GF-D8 (cell line): ENCODE measurements around the gene GAS6.

ENCODE experiments used
- DNase-seq: peaks from one replicate; lab custom pipeline; 2025; lab: John Stamatoyannopoulos, UW

The GAS6 gene

GRCh38 chr13:113819731-113820715 is 43.9 kb downstream of the GAS6 start:
- DNase-seq: no peak

GRCh38 chr13:113819341-113819730 is 44.5 kb downstream of the GAS6 start:
- no peak for DNase-seq

- no peak for DNase-seq
Observed at GRCh38 chr13:113818700-113819295, 45.1 kb downstream of the GAS6 start.

DNA sequence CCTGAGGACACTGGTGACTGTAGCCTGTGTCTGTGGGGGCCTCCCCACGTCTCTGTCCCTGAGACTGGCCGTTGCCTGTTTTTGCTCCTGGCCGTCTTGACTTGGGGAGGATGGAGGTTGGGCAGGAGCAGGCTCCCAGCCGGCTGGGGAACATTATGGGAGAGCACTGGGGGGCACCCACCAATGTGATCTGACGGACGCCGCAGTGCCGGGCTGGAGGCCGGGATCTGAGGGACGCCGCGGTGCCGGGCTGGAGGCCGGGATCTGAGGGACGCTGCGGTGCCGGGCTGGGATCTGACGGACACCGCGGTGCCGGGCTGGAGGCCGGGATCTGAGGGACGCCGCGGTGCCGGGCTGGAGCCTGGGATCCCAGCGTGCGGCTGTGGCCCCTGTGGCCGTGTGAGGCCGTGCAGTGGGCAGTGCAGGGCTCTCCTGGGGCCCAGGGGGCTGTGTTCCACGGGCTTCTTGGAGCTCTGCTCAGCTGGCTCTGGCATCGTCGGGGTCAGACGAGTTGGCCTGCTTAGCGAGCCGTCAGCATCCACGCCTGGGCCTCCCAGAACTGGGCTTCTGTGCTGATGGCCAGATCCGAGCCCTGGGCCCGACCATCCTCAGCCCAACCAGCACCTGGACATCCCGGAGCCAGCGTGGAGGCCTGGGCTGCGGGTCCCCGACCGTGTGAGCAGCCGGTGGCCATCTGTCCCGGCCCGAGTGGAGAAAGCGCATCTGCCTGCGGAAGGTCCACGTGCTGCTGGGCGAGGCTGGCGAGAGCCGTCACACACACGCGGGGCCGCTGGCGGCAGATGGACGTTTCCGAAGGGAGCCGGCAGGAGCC is 45.8 kb downstream of the GAS6 start:
- DNase-seq: no peak

GRCh38 chr13:113816946-113817859 is 46.7 kb downstream of the GAS6 start:
- peak; percentile 66 for DNase-seq

DNA sequence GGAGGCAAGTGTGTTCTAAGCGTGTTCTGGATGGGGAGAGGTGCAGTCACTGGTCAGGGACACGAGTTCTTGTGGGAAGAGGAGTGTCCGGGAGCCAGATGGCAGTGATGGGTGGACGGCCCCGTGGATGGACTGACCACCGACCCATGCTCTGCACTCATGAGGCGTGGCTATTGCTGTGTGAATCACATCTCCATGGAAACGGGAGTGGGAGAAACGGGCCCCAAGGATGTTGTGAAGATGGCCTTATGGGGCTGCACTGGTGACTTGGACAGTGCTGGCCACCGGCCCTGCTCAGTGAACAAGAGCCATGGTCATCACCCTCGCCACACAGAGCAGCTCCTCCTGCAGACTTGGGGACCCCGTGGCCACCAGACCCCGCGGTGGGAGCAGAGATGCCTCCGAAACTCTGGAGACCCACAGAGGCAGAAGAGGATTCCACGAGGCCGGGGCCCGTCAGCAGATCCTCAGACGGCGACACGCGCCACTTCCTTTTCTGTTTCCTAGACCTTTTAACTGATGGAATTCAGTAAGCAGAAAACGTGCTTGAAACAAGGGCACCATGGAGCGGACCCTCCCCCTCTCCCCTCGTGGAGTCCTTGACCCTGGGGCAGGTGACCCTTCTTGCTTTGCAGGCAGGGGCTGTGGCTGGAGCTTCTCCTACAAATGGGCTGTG is 47.5 kb downstream of the GAS6 start:
- DNase-seq: peak; percentile 8

DNA sequence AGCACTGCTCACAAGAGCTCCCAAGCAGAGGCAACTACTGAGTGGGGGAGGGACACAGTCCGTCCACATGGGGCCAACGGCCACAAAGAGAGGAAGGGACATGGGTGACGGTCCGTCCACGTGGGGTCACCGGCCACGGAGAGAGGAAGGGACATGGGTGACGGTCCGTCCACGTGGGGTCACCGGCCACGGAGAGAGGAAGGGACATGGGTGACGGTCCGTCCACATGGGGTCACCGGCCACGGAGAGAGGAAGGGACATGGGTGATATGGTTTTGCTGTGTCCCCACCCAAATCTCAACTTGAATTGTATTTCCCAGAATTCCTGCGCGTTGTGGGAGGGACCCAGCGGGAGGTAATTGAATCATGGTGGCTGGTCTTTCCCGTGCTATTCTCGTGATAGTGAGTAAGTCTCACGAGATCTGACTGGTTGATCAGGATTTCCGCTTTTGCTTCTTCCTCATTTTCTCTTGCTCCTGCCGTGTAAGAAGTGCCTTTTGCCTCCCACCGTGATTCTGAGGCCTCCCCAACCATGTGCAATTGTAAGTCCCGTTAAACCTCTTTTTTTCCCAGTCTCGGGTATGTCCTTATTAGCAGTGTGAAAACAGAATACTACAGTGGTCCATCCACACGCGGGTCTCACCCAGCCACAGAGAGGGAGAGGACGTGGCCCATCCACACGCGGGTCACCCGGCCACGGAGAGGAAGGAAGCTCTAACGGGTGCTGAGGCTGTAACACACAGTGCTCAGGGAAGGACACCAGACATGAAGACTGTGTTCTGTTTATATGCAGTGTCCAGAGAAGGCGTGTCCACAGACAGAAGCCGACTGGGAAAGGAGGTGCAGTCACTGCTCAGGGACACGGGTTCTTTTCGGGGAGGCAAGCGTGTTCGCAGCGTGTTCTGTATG is 48.5 kb downstream of the GAS6 start:
- peak; percentile 91 for DNase-seq

DNA sequence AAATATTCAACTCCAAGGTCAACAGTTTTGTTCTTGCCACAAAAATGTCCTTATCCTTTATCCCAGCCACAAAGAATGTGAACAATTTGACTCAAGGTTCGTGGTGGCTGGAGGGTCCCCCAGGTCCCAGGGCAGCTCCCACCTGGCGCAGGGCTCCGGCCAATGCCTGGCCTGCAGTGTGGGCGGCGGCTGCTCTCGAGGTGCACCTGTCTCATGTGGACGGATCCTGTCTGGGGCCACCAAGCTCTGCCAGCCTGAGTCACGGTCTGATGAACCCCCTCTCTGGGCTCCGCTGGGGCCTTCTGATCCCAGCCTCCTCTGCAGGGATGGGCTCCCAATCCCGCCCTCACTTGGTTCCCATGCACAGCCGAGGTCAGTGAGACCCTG is 49.4 kb downstream of the GAS6 start:
- DNase-seq: no peak

DNA sequence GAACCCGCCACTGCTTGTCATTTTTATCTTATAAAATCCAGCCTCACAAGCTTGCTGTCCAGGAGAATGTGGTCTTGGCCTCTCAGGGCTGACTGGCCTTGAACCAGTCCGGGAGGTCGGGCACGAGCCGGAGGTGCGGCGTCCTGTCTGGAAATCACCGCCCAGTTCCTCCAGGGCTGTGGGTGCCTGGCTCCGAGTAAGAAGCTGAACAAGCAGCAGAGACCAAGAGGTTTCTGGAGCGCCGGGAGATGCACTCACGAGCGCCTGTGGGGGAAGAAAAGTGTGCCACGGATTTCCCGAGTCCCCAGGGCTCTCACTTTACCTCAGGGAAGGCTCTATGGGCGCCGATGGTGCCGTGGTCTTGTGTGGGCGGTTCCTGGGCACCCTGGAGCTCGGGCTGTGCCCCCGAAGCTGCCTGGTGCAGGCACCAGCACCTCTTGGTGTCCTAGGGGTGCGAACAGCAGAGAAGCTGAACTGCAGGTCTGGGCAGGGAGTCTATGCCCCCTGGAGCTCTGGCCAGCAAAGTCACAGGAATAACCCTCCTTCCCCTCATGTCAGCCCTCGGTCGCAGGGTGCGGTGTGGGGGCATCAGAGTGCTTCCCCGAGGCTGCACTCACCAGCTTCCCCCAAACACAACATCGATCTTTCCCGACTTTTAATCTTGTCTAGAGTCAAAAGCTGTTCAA is 50.0 kb downstream of the GAS6 start:
- DNase-seq: no peak

DNA sequence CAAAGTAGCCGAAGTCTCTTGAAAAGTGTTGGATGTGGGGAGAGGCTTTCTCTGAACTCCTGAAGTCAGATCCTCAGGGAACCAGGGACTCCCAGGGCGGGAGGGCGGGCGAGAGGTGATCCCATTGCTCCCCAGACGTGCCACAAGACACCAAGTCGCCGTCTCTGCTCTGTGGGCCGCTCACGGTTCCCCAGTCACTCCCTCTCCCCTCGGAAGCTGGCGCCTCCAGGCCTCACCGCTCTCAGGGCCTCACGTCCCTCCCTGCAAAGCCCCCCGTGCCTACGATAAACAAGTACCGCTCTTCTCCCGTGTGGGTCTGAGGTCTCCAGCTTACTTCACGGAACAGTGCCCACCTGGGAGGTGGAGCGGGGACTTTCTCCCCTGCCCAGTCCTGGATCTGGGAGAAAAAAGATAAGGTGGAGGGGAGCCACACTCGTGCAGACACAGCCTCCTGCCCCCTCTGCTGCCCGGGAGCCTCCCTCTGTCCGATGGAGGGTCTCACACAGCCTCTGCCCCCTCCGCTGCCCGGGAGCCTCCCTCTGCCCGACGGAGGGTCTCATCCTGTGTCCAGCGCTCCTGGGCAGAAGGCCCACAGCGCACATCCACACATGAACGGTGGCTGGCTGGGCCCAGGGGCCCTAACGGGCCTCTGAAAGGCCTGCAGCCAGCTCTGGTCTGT is 50.7 kb downstream of the GAS6 start:
- DNase-seq: no peak

DNA sequence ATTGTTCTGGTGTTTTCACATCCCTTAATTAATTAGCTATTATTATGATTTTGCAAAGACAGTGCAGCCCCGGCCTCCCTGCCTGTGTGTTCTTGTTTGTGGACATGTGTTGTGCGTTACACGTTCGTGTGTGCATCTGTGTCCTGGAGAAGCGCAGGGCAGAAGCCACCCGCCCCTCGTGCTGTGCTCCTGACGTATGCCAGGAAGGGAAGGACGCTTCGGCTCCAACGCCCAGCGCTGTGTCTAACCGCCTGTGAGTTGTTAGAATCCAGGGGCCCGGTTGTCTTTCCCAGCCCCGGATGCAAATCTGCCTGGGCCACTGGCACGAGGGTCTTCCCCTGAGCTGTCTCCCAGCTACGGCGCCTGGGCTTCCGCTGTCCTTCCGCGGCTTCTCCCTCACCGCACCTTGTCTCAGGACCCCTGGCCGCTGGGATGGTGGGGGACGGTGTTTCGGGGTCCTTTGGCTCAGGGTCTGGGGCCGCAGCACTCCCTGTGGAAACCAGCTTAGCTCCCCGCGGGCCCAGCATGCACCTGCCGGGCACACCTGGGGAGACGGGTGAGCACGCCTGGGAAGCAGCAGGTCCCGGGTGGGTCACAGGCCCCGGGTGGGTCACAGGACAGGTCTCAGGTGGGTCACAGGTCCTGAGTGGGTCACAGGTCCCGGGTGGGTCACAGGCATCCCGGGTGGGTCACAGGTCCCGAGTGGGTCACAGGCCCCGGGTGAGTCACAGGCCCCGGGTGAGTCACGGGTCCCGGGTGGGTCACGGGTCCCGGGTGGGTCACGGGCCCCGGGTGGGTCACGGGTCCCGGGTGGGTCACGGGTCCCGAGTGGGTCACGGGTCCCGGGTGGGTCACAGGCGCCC is 51.5 kb downstream of the GAS6 start:
- no peak for DNase-seq

DNA sequence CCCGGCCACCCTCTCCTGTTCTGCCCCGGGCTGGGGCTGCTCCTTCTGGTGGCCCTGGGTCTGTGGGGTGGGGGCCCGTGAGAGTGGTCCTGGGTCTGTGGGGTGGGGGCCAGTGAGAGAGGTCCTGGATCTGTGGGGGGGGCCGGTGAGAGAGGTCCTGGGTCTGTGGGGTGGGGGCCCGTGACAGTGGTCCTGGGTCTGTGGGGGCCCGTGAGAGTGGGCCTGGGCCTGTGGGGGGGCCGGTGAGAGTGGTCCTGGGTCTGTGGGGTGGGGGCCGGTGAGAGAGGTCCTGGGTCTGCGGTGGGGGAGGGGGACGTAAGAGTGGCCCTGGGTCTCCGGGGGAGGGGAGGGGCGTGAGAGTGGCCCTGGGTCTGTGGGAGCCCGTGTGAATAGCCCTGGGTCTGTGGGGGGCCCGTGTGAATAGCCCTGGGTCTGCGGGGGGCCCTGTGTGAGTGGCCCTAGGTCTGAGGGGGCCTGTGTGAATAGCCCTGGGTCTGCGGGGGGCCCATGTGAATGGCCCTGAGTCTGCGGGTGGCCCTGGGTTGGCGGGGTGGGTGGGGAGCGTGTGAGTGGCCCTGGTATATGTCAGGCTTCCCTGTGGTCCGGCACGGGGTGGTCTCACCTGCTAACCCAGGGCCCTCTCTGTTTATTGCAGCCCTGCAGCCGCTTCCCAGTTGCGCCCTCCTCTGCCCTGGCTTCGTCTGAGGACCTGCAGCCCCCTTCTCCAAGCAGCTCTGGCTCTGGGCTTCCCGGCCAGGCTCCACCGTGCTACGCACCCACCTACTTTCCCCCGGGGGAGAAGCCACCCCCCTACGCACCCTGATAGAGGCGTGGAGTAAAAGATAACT is 52.6 kb downstream of the GAS6 start:
- DNase-seq: no peak

- no peak for DNase-seq
Observed at GRCh38 chr13:113810640-113811039, 53.2 kb downstream of the GAS6 start.

GRCh38 chr13:113809934-113810333 is 53.9 kb downstream of the GAS6 start:
- DNase-seq: no peak

DNA sequence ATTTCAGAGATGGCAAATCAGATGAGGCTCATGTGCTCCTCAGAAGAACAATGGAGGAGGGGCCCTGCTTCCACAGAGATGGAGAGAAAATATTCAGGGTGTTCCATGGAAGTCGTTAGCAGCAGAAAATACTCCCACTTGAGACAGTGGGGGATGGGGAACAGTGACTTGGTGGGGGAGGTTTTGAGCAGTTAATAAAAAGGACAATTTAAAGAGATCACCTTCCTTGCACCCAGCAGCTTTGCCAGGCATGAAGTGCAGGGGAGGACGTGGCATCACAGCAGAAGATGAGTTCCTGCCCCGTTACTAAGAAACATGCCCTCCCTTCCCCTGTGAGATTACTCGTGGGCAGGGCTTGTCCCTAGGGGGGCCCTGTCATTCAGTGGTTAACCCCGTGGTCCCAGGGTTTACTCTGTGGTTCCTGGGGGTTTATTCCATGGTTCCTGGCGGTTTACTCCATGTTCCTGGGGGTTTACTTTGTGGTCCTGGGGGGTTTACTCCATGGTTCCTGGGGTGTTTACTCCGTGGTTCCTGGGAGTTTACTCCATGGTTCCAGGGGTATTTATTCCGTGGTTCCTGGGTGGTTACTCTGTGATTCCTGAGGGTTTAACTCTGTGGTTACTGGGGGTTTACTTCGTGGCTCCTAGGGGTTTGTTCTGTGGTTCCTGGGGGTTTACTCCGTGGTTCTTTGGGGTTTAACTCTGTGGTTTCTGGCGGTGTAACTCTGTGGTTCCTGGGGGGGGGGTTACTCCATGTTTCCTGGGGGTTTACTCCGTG is 55.6 kb downstream of the GAS6 start:
- no peak for DNase-seq

GRCh38 chr13:113806526-113806925 is 57.4 kb downstream of the GAS6 start:
- DNase-seq: no peak
